Stimulated activated CD8-positive, alpha-beta memory T cell treated with anti-CD3 and anti-CD28 coated beads, Interleukin-2, amount 100 ng/mL, for 48 hours (primary cell): Measurements from ENCODE around the gene C4orf50.
"Not testable (repeated sequence)": the region's sequence is repeated elsewhere in the genome, so short reads cannot be mapped to it uniquely, and the experiment has no call there.

Source experiments
- DNase-seq, 2 donors: peaks; one replicate each; pipeline ENCODE4 v3.0.0-alpha.2; 2020; ENCODE audit warnings: low read depth in 2 of 2

Gene C4orf50

GRCh38 chr4:5969336-5969735 lies 48.9 kb downstream of the C4orf50 start:
- no peak for DNase-seq

- DNase-seq = no peak
These were observed 50.0 kb downstream of the C4orf50 start for GRCh38 chr4:5968246-5968645.

GRCh38 chr4:5967783-5968182 lies 50.4 kb downstream of the C4orf50 start:
- no peak for DNase-seq

GRCh38 chr4:5965225-5965624 lies 53.0 kb downstream of the C4orf50 start:
- no peak for DNase-seq

- DNase-seq = no peak
These were observed 54.2 kb downstream of the C4orf50 start for GRCh38 chr4:5964030-5964429.

GRCh38 chr4:5963611-5964010 lies 54.6 kb downstream of the C4orf50 start:
- DNase-seq = no peak

GRCh38 chr4:5962416-5962815 lies 55.8 kb downstream of the C4orf50 start:
- DNase-seq = no peak

- no peak for DNase-seq
These were observed 57.9 kb downstream of the C4orf50 start for GRCh38 chr4:5960252-5960880.

- no peak for DNase-seq
These were observed 58.8 kb downstream of the C4orf50 start for GRCh38 chr4:5959211-5959982.

GRCh38 chr4:5958199-5958735 lies 60.0 kb downstream of the C4orf50 start:
- no peak for DNase-seq

- DNase-seq = no peak
These were observed 61.2 kb downstream of the C4orf50 start for GRCh38 chr4:5957076-5957475.

- DNase-seq = no peak
These were observed 61.8 kb downstream of the C4orf50 start for GRCh38 chr4:5956285-5957021.

- no peak for DNase-seq
These were observed 62.4 kb downstream of the C4orf50 start for GRCh38 chr4:5955856-5956255.

- DNase-seq = no peak
These were observed 62.9 kb downstream of the C4orf50 start for GRCh38 chr4:5955201-5955821.

GRCh38 chr4:5954056-5954760 lies 64.0 kb downstream of the C4orf50 start:
- DNase-seq = no peak

- no peak for DNase-seq
These were observed 65.0 kb downstream of the C4orf50 start for GRCh38 chr4:5952975-5953951.

GRCh38 chr4:5952286-5952974 lies 65.8 kb downstream of the C4orf50 start:
- no peak for DNase-seq

GRCh38 chr4:5946653-5947052 lies 71.6 kb downstream of the C4orf50 start:
- not testable (repeated sequence) for DNase-seq

- no peak for DNase-seq
These were observed 72.3 kb downstream of the C4orf50 start for GRCh38 chr4:5945936-5946335.

GRCh38 chr4:5945171-5945570 lies 73.1 kb downstream of the C4orf50 start:
- no peak for DNase-seq
